ENCODE data around the gene SMS. TPM values are rescaled to one million over a fixed set of nuclear protein-coding genes. Genes with fewer than 3 reads are reported as not detected.

The SMS gene
- total RNA-seq, 2 experiments from 2014 or later: 17.8 to 19.6 TPM

DNA sequence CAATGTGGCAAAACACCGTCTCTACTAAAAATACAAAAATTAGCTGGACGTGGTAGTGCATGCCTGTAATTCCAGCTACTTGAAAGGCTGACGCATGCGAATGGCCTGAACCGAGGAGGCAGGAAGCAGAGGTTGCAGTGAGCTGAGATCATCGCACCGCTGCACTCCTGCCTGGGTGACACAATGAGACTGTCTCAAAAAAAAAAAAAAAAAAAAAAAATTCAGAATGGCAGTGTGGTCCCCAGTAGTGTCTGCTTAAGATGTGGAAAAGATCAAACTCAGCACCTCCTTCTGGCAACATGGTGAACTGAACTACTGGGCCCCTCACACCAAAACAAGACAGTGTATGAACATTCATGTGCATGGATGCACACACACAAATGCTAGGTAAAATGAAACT is 32.2 kb downstream of the SMS start:
- intact Hi-C loops (cut with DNase I, micrococcal nuclease): loop anchor here in 1 of 2 experiments (5.0 kb wide), 1 partner anchor 135 kb away; the partner anchor contains the start of gene MBTPS2
- Histone ChIP-seq H3K4me1 (ENCODE audit: insufficient read depth, low read length) (peaks cover 17% of the 10 kb centered on the region), H3K4me3 (ENCODE audit: low read length) (no peak overlapping the region), H3K9me3 (ENCODE audit: control insufficient read depth in 1 of 2, insufficient read depth in 1 of 2, low read length in 2 of 2) (no peaks in the 10 kb centered on the region), H3K27me3 (ENCODE audit: control insufficient read depth in 1 of 2, insufficient read depth in 2 of 2, low read length in 2 of 2) (no peaks in the 10 kb centered on the region), H3K36me3 (ENCODE audit: insufficient read depth, low read length) (peaks cover 16% of the 10 kb centered on the region), H3K27ac (ENCODE audit: low read depth in 1 of 2, low read length in 2 of 2) (peak overlapping the region in 1 of 2 donors; percentile 83)
- peak overlapping the region; percentile 94 for H3K27ac Mint-ChIP-seq
- ChIA-PET POLR2A (interaction anchor here (0.7 to 1.9 kb wide), 2 partner anchors 13 to 230 kb away, joined by 3 to 10 read pairs; no protein-coding TSS in a partner anchor), CTCF (interaction anchor here (0.6 to 2.8 kb wide), 2 partner anchors 12 to 1851 kb away, joined by 3 to 21 read pairs; no protein-coding TSS in a partner anchor)
- H3K4me3 Mint-ChIP-seq: peak overlapping the region; percentile 83
- no peaks in the 10 kb centered on the region for H3K27me3 Mint-ChIP-seq
- H3K9me3 Mint-ChIP-seq: peaks cover 2% of the 10 kb centered on the region
- ATAC-seq (ENCODE audit: poor library complexity) (peak; percentile 94), DNase-seq (peak in 13 of 14 experiments; percentile 5 to 82 (median 39))
- H3K36me3 Mint-ChIP-seq (ENCODE audit: low read depth): peaks cover 41% of the 10 kb centered on the region
- H3K4me1 Mint-ChIP-seq (ENCODE audit: low read depth): peaks cover 26% of the 10 kb centered on the region
- TF ChIP-seq, protein P1, sequence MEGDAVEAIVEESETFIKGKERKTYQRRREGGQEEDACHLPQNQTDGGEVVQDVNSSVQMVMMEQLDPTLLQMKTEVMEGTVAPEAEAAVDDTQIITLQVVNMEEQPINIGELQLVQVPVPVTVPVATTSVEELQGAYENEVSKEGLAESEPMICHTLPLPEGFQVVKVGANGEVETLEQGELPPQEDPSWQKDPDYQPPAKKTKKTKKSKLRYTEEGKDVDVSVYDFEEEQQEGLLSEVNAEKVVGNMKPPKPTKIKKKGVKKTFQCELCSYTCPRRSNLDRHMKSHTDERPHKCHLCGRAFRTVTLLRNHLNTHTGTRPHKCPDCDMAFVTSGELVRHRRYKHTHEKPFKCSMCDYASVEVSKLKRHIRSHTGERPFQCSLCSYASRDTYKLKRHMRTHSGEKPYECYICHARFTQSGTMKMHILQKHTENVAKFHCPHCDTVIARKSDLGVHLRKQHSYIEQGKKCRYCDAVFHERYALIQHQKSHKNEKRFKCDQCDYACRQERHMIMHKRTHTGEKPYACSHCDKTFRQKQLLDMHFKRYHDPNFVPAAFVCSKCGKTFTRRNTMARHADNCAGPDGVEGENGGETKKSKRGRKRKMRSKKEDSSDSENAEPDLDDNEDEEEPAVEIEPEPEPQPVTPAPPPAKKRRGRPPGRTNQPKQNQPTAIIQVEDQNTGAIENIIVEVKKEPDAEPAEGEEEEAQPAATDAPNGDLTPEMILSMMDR (IDR thresholded peaks at IDR 0.05): no peak

DNA sequence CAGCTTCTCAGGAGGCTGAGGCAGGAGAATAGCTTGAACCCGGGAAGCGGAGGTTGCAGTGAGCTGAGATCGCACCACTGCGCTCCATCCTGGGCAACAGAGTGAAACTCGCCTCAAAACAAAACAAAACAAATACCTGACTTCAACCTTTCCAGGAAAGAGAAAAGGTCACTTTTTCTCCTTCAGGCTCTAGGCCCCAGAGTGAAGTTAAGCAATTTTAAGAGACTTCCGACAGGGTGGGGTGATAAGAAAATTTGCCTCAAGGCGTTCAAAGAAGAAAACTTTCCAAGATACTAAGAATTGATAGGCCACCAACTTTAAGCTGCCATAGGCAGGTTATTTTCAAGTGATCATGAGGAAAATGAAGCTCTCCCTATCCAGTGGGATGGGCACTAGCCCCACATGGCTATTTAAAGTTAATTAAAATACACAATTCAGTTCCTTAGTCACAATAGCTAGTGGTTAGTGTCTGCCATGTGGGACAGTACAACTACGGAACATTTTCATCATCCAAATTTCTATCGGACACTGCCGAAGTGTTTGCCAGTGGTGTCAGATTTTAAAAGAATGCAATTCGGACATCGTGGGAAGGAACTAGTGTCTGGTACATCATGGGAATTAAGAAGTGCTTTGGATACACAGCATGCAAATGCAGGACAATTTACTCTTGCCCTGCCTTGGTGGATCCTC is 33.0 kb downstream of the SMS start:
- peak overlapping the region; percentile 77 for H3K4me3 Mint-ChIP-seq
- H3K27me3 ChIP-seq (ENCODE audit: control insufficient read depth in 1 of 2, insufficient read depth in 2 of 2, low read length in 2 of 2): no peaks in the 10 kb centered on the region
- peaks cover 17% of the 10 kb centered on the region for H3K4me1 ChIP-seq (ENCODE audit: insufficient read depth, low read length)
- ATAC-seq (ENCODE audit: poor library complexity) (no peak), DNase-seq (no peak)
- peaks cover 2% of the 10 kb centered on the region for H3K9me3 Mint-ChIP-seq
- H3K27ac ChIP-seq (ENCODE audit: low read depth in 1 of 2, low read length in 2 of 2): peak overlapping the region in 1 of 2 donors; percentile 83
- CTCF ChIA-PET: interaction anchor here (2.8 to 3.8 kb wide), 2 partner anchors 11 to 12 kb away, joined by 21 read pairs; no protein-coding TSS in a partner anchor
- peaks cover 41% of the 10 kb centered on the region for H3K36me3 Mint-ChIP-seq (ENCODE audit: low read depth)
- intact Hi-C loops (cut with DNase I, micrococcal nuclease): loop anchor here (2.0 to 5.0 kb wide), 2 partner anchors 31 to 136 kb away; partner anchors contain the start of gene MBTPS2 (in 1 of the 2)
- H3K4me3 ChIP-seq (ENCODE audit: low read length): peak overlapping the region; percentile 37
- H3K36me3 ChIP-seq (ENCODE audit: insufficient read depth, low read length): peaks cover 10% of the 10 kb centered on the region
- peak overlapping the region; percentile 94 for H3K27ac Mint-ChIP-seq
- POLR2A ChIA-PET: interaction anchor here (0.7 to 1.9 kb wide), 4 partner anchors 11 to 230 kb away, joined by 3 to 10 read pairs (median 6); no protein-coding TSS in a partner anchor
- no peaks in the 10 kb centered on the region for H3K27me3 Mint-ChIP-seq
- H3K4me1 Mint-ChIP-seq (ENCODE audit: low read depth): peaks cover 26% of the 10 kb centered on the region
- TF ChIP-seq, protein P1 (IDR thresholded peaks at IDR 0.05): no peak
- no peaks in the 10 kb centered on the region for H3K9me3 ChIP-seq (ENCODE audit: control insufficient read depth in 1 of 2, insufficient read depth in 1 of 2, low read length in 2 of 2)

DNA sequence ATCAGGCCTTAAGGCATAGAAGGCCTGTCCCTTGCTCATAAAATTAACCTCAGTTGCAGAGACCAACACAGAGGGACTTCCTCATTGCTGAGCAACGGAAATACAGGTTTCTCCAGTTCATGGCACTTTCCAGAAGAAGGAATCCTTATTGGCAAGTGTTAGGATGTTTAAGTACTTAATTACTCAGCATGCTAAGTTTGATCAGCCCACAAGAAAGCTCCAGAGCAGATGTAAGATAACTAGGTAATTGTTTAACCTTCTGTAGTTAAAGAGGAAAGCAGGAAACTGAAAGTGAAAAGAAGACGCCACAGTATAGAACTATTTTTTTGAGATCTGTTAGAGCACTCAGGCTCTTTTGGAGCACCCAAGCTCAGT is 33.5 kb downstream of the SMS start:
- intact Hi-C loops (cut with DNase I, micrococcal nuclease): loop anchor here (2.0 to 5.0 kb wide), 2 partner anchors 31 to 137 kb away; partner anchors contain the start of gene MBTPS2 (in 1 of the 2)

More for the DNA sequence above, 33.5 kb downstream of the SMS start:
- Mint-ChIP-seq H3K4me3 (peak overlapping the region; percentile 77), H3K27ac (peak overlapping the region; percentile 94), H3K9me3 (peaks cover 2% of the 10 kb centered on the region), H3K27me3 (no peaks in the 10 kb centered on the region), H3K4me1 (ENCODE audit: low read depth) (peaks cover 26% of the 10 kb centered on the region), H3K36me3 (ENCODE audit: low read depth) (peaks cover 38% of the 10 kb centered on the region)
- ATAC-seq (ENCODE audit: poor library complexity) (peak; percentile 32), DNase-seq (peak in 3 of 14 experiments; percentile 34 to 40 (median 35))
- TF ChIP-seq, protein P1 (IDR thresholded peaks at IDR 0.05): no peak
- H3K4me3 ChIP-seq (ENCODE audit: low read length): peak overlapping the region; percentile 37
- ChIA-PET POLR2A (interaction anchor here (1.0 to 1.3 kb wide), 4 partner anchors 11 to 162 kb away, joined by 3 to 7 read pairs (median 6); no protein-coding TSS in a partner anchor), CTCF (interaction anchor here (3.8 kb wide), 1 partner anchor 11 kb away, joined by 21 read pairs; no protein-coding TSS in a partner anchor)
- H3K9me3 ChIP-seq (ENCODE audit: control insufficient read depth in 1 of 2, insufficient read depth in 1 of 2, low read length in 2 of 2): no peaks in the 10 kb centered on the region
- H3K4me1 ChIP-seq (ENCODE audit: insufficient read depth, low read length): peaks cover 17% of the 10 kb centered on the region
- H3K27ac ChIP-seq (ENCODE audit: low read depth in 1 of 2, low read length in 2 of 2): peak overlapping the region in 1 of 2 donors; percentile 83
- H3K27me3 ChIP-seq (ENCODE audit: control insufficient read depth in 1 of 2, insufficient read depth in 2 of 2, low read length in 2 of 2): no peaks in the 10 kb centered on the region
- H3K36me3 ChIP-seq (ENCODE audit: insufficient read depth, low read length): peaks cover 10% of the 10 kb centered on the region
